HFFc6 (cell line): ENCODE data around the gene GPHN. TPM values are rescaled to one million over a fixed set of nuclear protein-coding genes. Genes with fewer than 3 reads are reported as not detected.

ENCODE experiments used
- DNase-seq: peaks from one replicate; pipeline ENCODE4 v3.0.0-alpha.2; 2018
- H3K27ac Mint-ChIP-seq: 2 replicates; pipeline ENCODE4 v1.8.0; 2020; ENCODE audit warnings: mild to moderate bottlenecking, mixed read lengths
- H3K27me3 Mint-ChIP-seq: 2 replicates; pipeline ENCODE4 v1.8.0; 2021; ENCODE audit warnings: mild to moderate bottlenecking, moderate library complexity, mixed read lengths; ENCODE audit not compliant: insufficient read depth
- H3K36me3 Mint-ChIP-seq: 2 replicates; pipeline ENCODE4 v1.8.0; 2021; ENCODE audit warnings: low read depth, mixed read lengths
- H3K4me1 Mint-ChIP-seq: 2 replicates; pipeline ENCODE4 v1.8.0; 2020; ENCODE audit warnings: low read depth, mixed read lengths
- H3K4me3 Mint-ChIP-seq: 2 replicates; pipeline ENCODE4 v1.8.0; 2020; ENCODE audit warnings: mild to moderate bottlenecking, moderate library complexity, mixed read lengths
- H3K9me3 Mint-ChIP-seq: 2 replicates; pipeline ENCODE4 v1.8.0; 2020; ENCODE audit warnings: mild to moderate bottlenecking, mixed read lengths
- CTCF ChIP-seq: fragments of 200-600 bp; sonication (generic); IDR thresholded peaks from 2 replicates; pipeline ENCODE4 v1.5.0; 2021; ENCODE audit warnings: antibody characterized with exemption, mild to moderate bottlenecking
- total RNA-seq, 6 experiments: library from RNA; stranded (reverse); fragmentation: NEBNext Ultra II Directional; extraction: Animal tissue kit (Norgen Biotek cat#: 25700); gene quantifications; 2 replicates in 1 of 6; 3 replicates in 5 of 6; pipeline ENCODE4 v1.2.3, GENCODE V29; 2021

The GPHN gene
- total RNA-seq, 6 experiments from 2014 or later, result 11.2 to 16.4 (median 15.0) TPM

- H3K4me3 Mint-ChIP-seq, result no peak overlapping the region
- peaks cover 10% of the 10 kb centered on the region; the same call in 1 of the 2 replicates for H3K4me1 Mint-ChIP-seq
- H3K27ac Mint-ChIP-seq, result no peak overlapping the region
- DNase-seq, result no peak
- TF ChIP-seq CTCF, result no peak
- H3K27me3 Mint-ChIP-seq, result no peaks in the 10 kb centered on the region
- no peaks in the 10 kb centered on the region for H3K9me3 Mint-ChIP-seq
- H3K36me3 Mint-ChIP-seq, result no peaks in the 10 kb centered on the region
Measured at GRCh38 chr14:66603945-66604344, 96.0 kb downstream of the GPHN start.

GRCh38 chr14:66606826-66607225 is 98.9 kb downstream of the GPHN start:
- no peaks in the 10 kb centered on the region for H3K36me3 Mint-ChIP-seq
- no peak overlapping the region for H3K27ac Mint-ChIP-seq
- DNase-seq, result no peak
- H3K4me1 Mint-ChIP-seq, result no peaks in the 10 kb centered on the region
- H3K9me3 Mint-ChIP-seq, result no peaks in the 10 kb centered on the region
- H3K27me3 Mint-ChIP-seq, result no peaks in the 10 kb centered on the region
- no peak for TF ChIP-seq CTCF
- H3K4me3 Mint-ChIP-seq, result no peak overlapping the region

GRCh38 chr14:66610154-66610563 is 102.2 kb downstream of the GPHN start:
- H3K4me1 Mint-ChIP-seq, result no peaks in the 10 kb centered on the region
- no peak overlapping the region for H3K4me3 Mint-ChIP-seq
- DNase-seq, result peak; percentile 1
- no peaks in the 10 kb centered on the region for H3K27me3 Mint-ChIP-seq
- H3K36me3 Mint-ChIP-seq, result no peaks in the 10 kb centered on the region
- no peaks in the 10 kb centered on the region for H3K9me3 Mint-ChIP-seq
- peak overlapping the region; percentile 5; the same call in 1 of the 2 replicates for H3K27ac Mint-ChIP-seq
- TF ChIP-seq CTCF, result peak; percentile 73

GRCh38 chr14:66613344-66613743 is 105.4 kb downstream of the GPHN start:
- no peak for TF ChIP-seq CTCF
- H3K27ac Mint-ChIP-seq, result no peak overlapping the region
- H3K27me3 Mint-ChIP-seq, result no peaks in the 10 kb centered on the region
- peaks cover 7% of the 10 kb centered on the region; the same call in 1 of the 2 replicates for H3K9me3 Mint-ChIP-seq
- no peaks in the 10 kb centered on the region for H3K36me3 Mint-ChIP-seq
- H3K4me3 Mint-ChIP-seq, result no peak overlapping the region
- DNase-seq, result no peak
- H3K4me1 Mint-ChIP-seq, result no peaks in the 10 kb centered on the region

GRCh38 chr14:66619952-66620351 is 112.0 kb downstream of the GPHN start:
- TF ChIP-seq CTCF, result no peak
- Mint-ChIP-seq H3K27me3 (no peaks in the 10 kb centered on the region), H3K4me1 (0 out of 2 replicates have a peak, but pooled peaks cover under 1% of the 10 kb centered on the region), H3K9me3 (peaks cover 11% of the 10 kb centered on the region), H3K36me3 (no peaks in the 10 kb centered on the region), H3K4me3 (no peak overlapping the region), H3K27ac (no peak overlapping the region)
- no peak for DNase-seq

- Mint-ChIP-seq H3K4me1 (peaks cover 9% of the 10 kb centered on the region), H3K27ac (no peak overlapping the region), H3K36me3 (no peaks in the 10 kb centered on the region), H3K9me3 (peaks cover 2% of the 10 kb centered on the region; the same call in 1 of the 2 replicates), H3K27me3 (no peaks in the 10 kb centered on the region), H3K4me3 (no peak overlapping the region)
- DNase-seq, result no peak
- TF ChIP-seq CTCF, result no peak
Measured at GRCh38 chr14:66623838-66624237, 115.9 kb downstream of the GPHN start.
